Panc1 (cell line): ENCODE data around the gene SYNE1.

ENCODE experiments used
- CTCF ChIP-seq: fragments of 450-650 bp; IDR thresholded peaks from 2 replicates; pipeline ENCODE4 v1.5.1; 2017; ENCODE audit warnings: mild to moderate bottlenecking
- POLR2AphosphoS5 ChIP-seq: IDR thresholded peaks from 2 replicates; pipeline ENCODE4 v1.6.1; 2012; ENCODE audit warnings: mild to moderate bottlenecking, low read depth, low read length, moderate library complexity
- REST ChIP-seq, 2 experiments: IDR thresholded peaks; 2 replicates each; pipeline ENCODE4 v1.6.1; 2011 to 2012; ENCODE audit warnings: low read depth in 2 of 2, control low read depth in 1 of 2, low read length in 1 of 2, mild to moderate bottlenecking in 1 of 2, moderate library complexity in 1 of 2; ENCODE audit not compliant: insufficient read depth in 1 of 2

GRCh38 chr6:152636609-152637295 lies 410 bp downstream of the SYNE1 start:
- TF ChIP-seq CTCF, result no peak
- TF ChIP-seq REST (IDR thresholded peaks at IDR 0.05; ENCODE audit: insufficient read depth in 1 of 2, low read depth in 2 of 2, low read length in 1 of 2), result no peak
- TF ChIP-seq POLR2AphosphoS5, result no peak
